Stomach smooth muscle (tissue), 2 donors: ENCODE data around the gene CFAP77.

ENCODE experiments used
- H3K27ac ChIP-seq: one replicate; pipeline ENCODE4 v1.7.0; 2013; ENCODE audit warnings: mild to moderate bottlenecking, low read length, inconsistent platforms
- H3K27me3 ChIP-seq, 2 donors: one replicate each; pipeline ENCODE4 v1.7.0; 2013; ENCODE audit warnings: low read length in 2 of 2; ENCODE audit not compliant: insufficient read depth in 2 of 2, control insufficient read depth in 1 of 2
- H3K36me3 ChIP-seq, 2 donors: one replicate each; pipeline ENCODE4 v1.7.0; 2013; ENCODE audit warnings: low read length in 2 of 2; ENCODE audit not compliant: control insufficient read depth in 2 of 2, insufficient read depth in 2 of 2
- H3K4me1 ChIP-seq: one replicate; pipeline ENCODE4 v1.7.0; 2013; ENCODE audit warnings: low read length; ENCODE audit not compliant: control insufficient read depth, insufficient read depth
- H3K4me3 ChIP-seq, 2 donors: one replicate each; pipeline ENCODE4 v1.7.0; 2013; ENCODE audit warnings: low read length in 2 of 2
- H3K9ac ChIP-seq, 2 donors: one replicate each; pipeline ENCODE4 v1.7.0; 2013; ENCODE audit warnings: low read length in 2 of 2, mild to moderate bottlenecking in 1 of 2
- H3K9me3 ChIP-seq, 2 donors: one replicate each; pipeline ENCODE4 v1.7.0; 2013; ENCODE audit warnings: low read length in 2 of 2; ENCODE audit not compliant: control insufficient read depth in 2 of 2
- donor health status: healthy.
- donor health status: Pancreatic carcinoma.

CFAP77 gene

DNA sequence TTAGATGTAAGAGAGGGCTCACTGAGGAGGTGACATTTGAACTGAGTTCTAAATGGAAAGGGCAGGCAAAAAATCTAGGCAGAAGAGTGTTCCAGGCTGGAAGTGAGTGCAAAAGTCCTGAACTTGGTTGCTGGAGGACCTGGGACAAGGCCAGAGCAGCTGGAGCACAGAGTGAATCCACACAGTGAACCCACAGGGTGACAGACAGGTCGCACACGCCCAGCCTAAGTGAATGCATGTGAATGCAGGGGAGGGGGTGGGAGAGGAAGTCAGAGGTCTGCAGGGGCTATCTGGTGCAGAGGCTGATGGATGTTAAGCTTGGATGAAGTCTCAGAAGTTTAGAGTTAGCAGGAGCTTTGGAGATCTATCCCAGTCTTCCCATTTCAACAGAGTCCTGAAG lies 2.8 kb upstream of the CFAP77 start:
- H3K27me3 ChIP-seq: peaks cover 18 to 27% of the 10 kb centered on the region in 2 donors
- peaks cover 26% of the 10 kb centered on the region for H3K4me1 ChIP-seq
- peak overlapping the region; percentile 88 to 90 for H3K4me3 ChIP-seq
- peaks cover under 1 to 2% of the 10 kb centered on the region in 2 donors for H3K36me3 ChIP-seq
- H3K27ac ChIP-seq: no peak overlapping the region
- no peaks in the 10 kb centered on the region for H3K9me3 ChIP-seq
- peak overlapping the region; percentile 60 to 79 for H3K9ac ChIP-seq

DNA sequence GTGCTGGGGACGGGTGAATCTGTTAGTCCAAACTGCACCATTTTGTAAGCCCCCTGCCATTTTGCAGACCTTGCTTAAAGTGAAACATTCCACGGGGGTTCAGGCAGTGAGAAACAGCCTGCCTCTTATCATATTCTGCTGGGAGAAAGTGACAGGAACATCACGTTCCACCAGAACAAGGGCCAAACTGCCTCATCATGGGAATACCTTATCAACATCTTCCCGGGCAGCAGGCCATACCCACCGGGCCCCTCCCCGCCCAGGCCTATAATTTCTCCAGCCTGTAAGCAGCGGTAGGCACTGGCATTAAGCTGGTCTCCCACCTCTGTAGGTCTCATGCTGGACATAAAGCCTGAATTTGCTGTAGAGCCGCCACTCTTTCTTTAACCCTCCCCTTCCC lies 1.5 kb upstream of the CFAP77 start:
- Histone ChIP-seq H3K27me3 (peaks cover 22 to 36% of the 10 kb centered on the region in 2 donors), H3K27ac (no peak overlapping the region), H3K4me3 (no peak overlapping the region), H3K36me3 (peaks cover 0 to 2% of the 10 kb centered on the region in 2 donors), H3K4me1 (peaks cover 26% of the 10 kb centered on the region), H3K9me3 (no peaks in the 10 kb centered on the region), H3K9ac (no peak overlapping the region)

- H3K4me1 ChIP-seq: peaks cover 22% of the 10 kb centered on the region
- peaks cover 36 to 54% of the 10 kb centered on the region in 2 donors for H3K27me3 ChIP-seq
- no peak overlapping the region for H3K27ac ChIP-seq
- no peak overlapping the region for H3K9ac ChIP-seq
- no peaks in the 10 kb centered on the region for H3K9me3 ChIP-seq
- H3K36me3 ChIP-seq: no peaks in the 10 kb centered on the region
- peak overlapping the region; percentile 24 to 68 for H3K4me3 ChIP-seq
Observed at GRCh38 chr9:132410642-132411041, 631 bp downstream of the CFAP77 start.

- Histone ChIP-seq H3K9ac (no peak overlapping the region), H3K9me3 (no peaks in the 10 kb centered on the region), H3K4me1 (peaks cover 18% of the 10 kb centered on the region), H3K27ac (no peak overlapping the region), H3K4me3 (peak overlapping the region in 1 of 2 donors; percentile 68), H3K27me3 (peaks cover 38 to 54% of the 10 kb centered on the region in 2 donors), H3K36me3 (no peaks in the 10 kb centered on the region)
Observed at GRCh38 chr9:132411091-132411508, 1.1 kb downstream of the CFAP77 start.

GRCh38 chr9:132412089-132412488 lies 2.1 kb downstream of the CFAP77 start:
- Histone ChIP-seq H3K36me3 (no peaks in the 10 kb centered on the region), H3K27me3 (peaks cover 38 to 54% of the 10 kb centered on the region in 2 donors), H3K9me3 (no peaks in the 10 kb centered on the region), H3K4me1 (peaks cover 14% of the 10 kb centered on the region), H3K9ac (no peak overlapping the region), H3K4me3 (no peak overlapping the region), H3K27ac (no peak overlapping the region)

GRCh38 chr9:132413926-132414325 lies 3.9 kb downstream of the CFAP77 start:
- Histone ChIP-seq H3K4me3 (no peak overlapping the region), H3K9ac (no peak overlapping the region), H3K27me3 (peaks cover 50 to 64% of the 10 kb centered on the region in 2 donors), H3K9me3 (no peaks in the 10 kb centered on the region), H3K4me1 (peaks cover 13% of the 10 kb centered on the region), H3K27ac (no peak overlapping the region), H3K36me3 (no peaks in the 10 kb centered on the region)

DNA sequence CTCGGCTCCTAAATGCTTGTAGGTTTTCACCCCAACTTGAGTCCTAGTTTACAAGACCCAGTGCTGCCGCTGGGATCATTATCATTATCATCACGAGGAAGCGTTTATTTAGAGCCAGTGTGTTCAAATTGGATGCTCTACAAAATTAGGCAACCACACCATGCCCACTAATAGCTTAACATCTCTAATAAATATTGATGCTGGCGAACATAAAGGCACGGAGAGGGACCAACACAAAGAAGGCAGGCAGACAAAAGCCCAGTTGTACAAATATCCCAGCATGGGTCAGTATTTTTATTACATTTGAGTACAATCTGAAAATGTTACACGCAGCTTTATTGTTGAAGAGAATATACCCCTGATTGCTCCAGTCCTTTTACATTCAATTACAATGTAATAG lies 4.7 kb downstream of the CFAP77 start:
- Histone ChIP-seq H3K27me3 (peaks cover 50 to 60% of the 10 kb centered on the region in 2 donors), H3K4me3 (no peak overlapping the region), H3K36me3 (no peaks in the 10 kb centered on the region)

GRCh38 chr9:132415181-132415580 lies 5.2 kb downstream of the CFAP77 start:
- H3K27me3 ChIP-seq: peaks cover 50 to 56% of the 10 kb centered on the region in 2 donors
- no peak overlapping the region for H3K9ac ChIP-seq
- no peaks in the 10 kb centered on the region for H3K36me3 ChIP-seq
- no peak overlapping the region for H3K27ac ChIP-seq
- no peaks in the 10 kb centered on the region for H3K9me3 ChIP-seq
- peaks cover 10% of the 10 kb centered on the region for H3K4me1 ChIP-seq
- H3K4me3 ChIP-seq: no peak overlapping the region

More for the DNA sequence above, 4.7 kb downstream of the CFAP77 start:
- Histone ChIP-seq H3K27ac (no peak overlapping the region), H3K9ac (no peak overlapping the region), H3K9me3 (no peaks in the 10 kb centered on the region), H3K4me1 (peaks cover 13% of the 10 kb centered on the region)

GRCh38 chr9:132418726-132419363 lies 8.8 kb downstream of the CFAP77 start:
- Histone ChIP-seq H3K9ac (no peak overlapping the region), H3K4me3 (no peak overlapping the region), H3K36me3 (no peaks in the 10 kb centered on the region), H3K9me3 (peaks cover 0 to 6% of the 10 kb centered on the region in 2 donors), H3K27ac (no peak overlapping the region), H3K4me1 (no peaks in the 10 kb centered on the region), H3K27me3 (peaks cover 38 to 44% of the 10 kb centered on the region in 2 donors)

DNA sequence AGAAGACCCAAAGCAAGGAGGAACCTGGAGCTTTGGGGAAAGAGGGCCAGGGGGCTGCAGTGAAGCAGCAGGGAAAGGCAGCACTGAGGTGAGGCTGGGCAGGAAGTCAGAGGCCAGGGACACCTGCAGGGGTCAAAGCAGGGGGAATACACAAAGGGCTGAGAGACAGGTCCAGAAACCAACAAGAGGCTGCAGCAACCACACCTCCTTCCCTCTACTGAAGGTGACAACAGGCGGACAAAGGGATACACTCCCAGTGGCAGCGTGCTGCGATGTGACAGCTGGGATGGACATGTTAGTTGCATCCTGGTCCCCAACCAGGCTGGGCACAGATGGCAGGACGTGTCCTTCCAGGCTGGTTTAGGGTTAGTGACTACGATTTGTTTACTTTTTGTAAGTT lies 12.6 kb downstream of the CFAP77 start:
- H3K27me3 ChIP-seq: peaks cover 35 to 44% of the 10 kb centered on the region in 2 donors
- H3K4me1 ChIP-seq: no peaks in the 10 kb centered on the region
- H3K27ac ChIP-seq: no peak overlapping the region
- H3K4me3 ChIP-seq: no peak overlapping the region
- H3K9me3 ChIP-seq: peaks cover 0 to 6% of the 10 kb centered on the region in 2 donors
- H3K9ac ChIP-seq: no peak overlapping the region
- no peaks in the 10 kb centered on the region for H3K36me3 ChIP-seq

GRCh38 chr9:132423503-132423902 lies 13.5 kb downstream of the CFAP77 start:
- Histone ChIP-seq H3K4me3 (no peak overlapping the region), H3K9me3 (peaks cover 0 to 6% of the 10 kb centered on the region in 2 donors), H3K27me3 (peaks cover 27 to 38% of the 10 kb centered on the region in 2 donors), H3K36me3 (no peaks in the 10 kb centered on the region), H3K4me1 (no peaks in the 10 kb centered on the region), H3K27ac (no peak overlapping the region), H3K9ac (no peak overlapping the region)
